ENCODE measurements around the gene ALPP. TPM values are rescaled to one million over a fixed set of nuclear protein-coding genes. Genes with fewer than 3 reads are reported as not detected.

Gene ALPP
- total RNA-seq, 1 experiment from 2014 or later: 0.20 TPM

- Mint-ChIP-seq H3K36me3 (no peaks in the 10 kb centered on the region), H3K9me3 (no peaks in the 10 kb centered on the region), H3K4me1 (peaks cover 9% of the 10 kb centered on the region; the same call in 1 of the 2 replicates), H3K4me3 (no peak overlapping the region), H3K27me3 (ENCODE audit: low read depth) (peaks cover 12% of the 10 kb centered on the region), H3K27ac (peak overlapping the region; percentile 12; the same call in 1 of the 2 replicates)
- TF ChIP-seq, protein P1, sequence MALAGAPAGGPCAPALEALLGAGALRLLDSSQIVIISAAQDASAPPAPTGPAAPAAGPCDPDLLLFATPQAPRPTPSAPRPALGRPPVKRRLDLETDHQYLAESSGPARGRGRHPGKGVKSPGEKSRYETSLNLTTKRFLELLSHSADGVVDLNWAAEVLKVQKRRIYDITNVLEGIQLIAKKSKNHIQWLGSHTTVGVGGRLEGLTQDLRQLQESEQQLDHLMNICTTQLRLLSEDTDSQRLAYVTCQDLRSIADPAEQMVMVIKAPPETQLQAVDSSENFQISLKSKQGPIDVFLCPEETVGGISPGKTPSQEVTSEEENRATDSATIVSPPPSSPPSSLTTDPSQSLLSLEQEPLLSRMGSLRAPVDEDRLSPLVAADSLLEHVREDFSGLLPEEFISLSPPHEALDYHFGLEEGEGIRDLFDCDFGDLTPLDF (CRISPR knock-in tag; IDR thresholded peaks at IDR 0.05): no peak
- no peak for TF ChIP-seq MXD4 (CRISPR knock-in tag; IDR thresholded peaks at IDR 0.05; ENCODE audit: borderline replicate concordance)
- no peak for TF ChIP-seq GRHL2 (CRISPR knock-in tag; IDR thresholded peaks at IDR 0.05; ENCODE audit: insufficient replicate concordance, severe bottlenecking)
- TF ChIP-seq ZNF281 (CRISPR knock-in tag; IDR thresholded peaks at IDR 0.05): no peak
- no peak for TF ChIP-seq SOX15 (CRISPR knock-in tag; IDR thresholded peaks at IDR 0.05)
- TF ChIP-seq, protein P2, sequence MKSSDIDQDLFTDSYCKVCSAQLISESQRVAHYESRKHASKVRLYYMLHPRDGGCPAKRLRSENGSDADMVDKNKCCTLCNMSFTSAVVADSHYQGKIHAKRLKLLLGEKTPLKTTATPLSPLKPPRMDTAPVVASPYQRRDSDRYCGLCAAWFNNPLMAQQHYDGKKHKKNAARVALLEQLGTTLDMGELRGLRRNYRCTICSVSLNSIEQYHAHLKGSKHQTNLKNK (CRISPR knock-in tag; IDR thresholded peaks at IDR 0.05): no peak
- POLR2A ChIA-PET: no interaction called here
- CTCF ChIA-PET: interaction anchor here (0.8 kb wide), 1 partner anchor 1544 kb away, joined by 5 read pairs; no protein-coding TSS in a partner anchor
- ATAC-seq: no peak
- DNase-seq (ENCODE audit: low spot score): no peak
Observed at GRCh38 chr2:232395586-232395985, 17.0 kb downstream of the ALPP start.

- Mint-ChIP-seq H3K9me3 (no peaks in the 10 kb centered on the region), H3K36me3 (no peaks in the 10 kb centered on the region), H3K4me3 (no peak overlapping the region), H3K4me1 (peaks cover 9% of the 10 kb centered on the region; the same call in 1 of the 2 replicates), H3K27me3 (ENCODE audit: low read depth) (peaks cover 4% of the 10 kb centered on the region; the same call in 1 of the 2 replicates), H3K27ac (no peak overlapping the region)
- ChIA-PET CTCF (interaction anchor here (0.6 to 1.8 kb wide), 3 partner anchors 29 to 38 kb away, joined by 3 to 6 read pairs (median 3); no protein-coding TSS in a partner anchor), POLR2A (interaction anchor here (0.7 kb wide), 1 partner anchor 1530 kb away, joined by 3 read pairs; no protein-coding TSS in a partner anchor)
- no peak for ATAC-seq
- TF ChIP-seq ATF3 (CRISPR knock-in tag; conservative IDR thresholded peaks at IDR 0.05) (no peak), HMGA2 (CRISPR knock-in tag; IDR thresholded peaks at IDR 0.05) (no peak), OVOL2 (CRISPR knock-in tag; IDR thresholded peaks at IDR 0.05; ENCODE audit: borderline replicate concordance) (no peak), ZBTB21 (CRISPR knock-in tag; IDR thresholded peaks at IDR 0.05; ENCODE audit: borderline replicate concordance) (no peak), FOXP4 (CRISPR knock-in tag; IDR thresholded peaks at IDR 0.05) (no peak), NFYB (CRISPR knock-in tag; conservative IDR thresholded peaks at IDR 0.05; ENCODE audit: low read depth) (no peak), E2F5 (CRISPR knock-in tag; IDR thresholded peaks at IDR 0.05) (no peak), SMAD3 (CRISPR knock-in tag; IDR thresholded peaks at IDR 0.05; ENCODE audit: borderline replicate concordance) (no peak), GRHL2 (CRISPR knock-in tag; IDR thresholded peaks at IDR 0.05; ENCODE audit: insufficient replicate concordance, severe bottlenecking) (no peak), ZNF232 (CRISPR knock-in tag; IDR thresholded peaks at IDR 0.05) (no peak), TEAD4 (CRISPR knock-in tag; IDR thresholded peaks at IDR 0.05) (no peak), ZNF121 (CRISPR knock-in tag; IDR thresholded peaks at IDR 0.05) (no peak), ZNF416 (CRISPR knock-in tag; IDR thresholded peaks at IDR 0.05) (no peak), ZSCAN18 (CRISPR knock-in tag; IDR thresholded peaks at IDR 0.05) (no peak)
- TF ChIP-seq, protein P3, sequence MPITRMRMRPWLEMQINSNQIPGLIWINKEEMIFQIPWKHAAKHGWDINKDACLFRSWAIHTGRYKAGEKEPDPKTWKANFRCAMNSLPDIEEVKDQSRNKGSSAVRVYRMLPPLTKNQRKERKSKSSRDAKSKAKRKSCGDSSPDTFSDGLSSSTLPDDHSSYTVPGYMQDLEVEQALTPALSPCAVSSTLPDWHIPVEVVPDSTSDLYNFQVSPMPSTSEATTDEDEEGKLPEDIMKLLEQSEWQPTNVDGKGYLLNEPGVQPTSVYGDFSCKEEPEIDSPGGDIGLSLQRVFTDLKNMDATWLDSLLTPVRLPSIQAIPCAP (CRISPR knock-in tag; IDR thresholded peaks at IDR 0.05): no peak
- TF ChIP-seq, protein P4, sequence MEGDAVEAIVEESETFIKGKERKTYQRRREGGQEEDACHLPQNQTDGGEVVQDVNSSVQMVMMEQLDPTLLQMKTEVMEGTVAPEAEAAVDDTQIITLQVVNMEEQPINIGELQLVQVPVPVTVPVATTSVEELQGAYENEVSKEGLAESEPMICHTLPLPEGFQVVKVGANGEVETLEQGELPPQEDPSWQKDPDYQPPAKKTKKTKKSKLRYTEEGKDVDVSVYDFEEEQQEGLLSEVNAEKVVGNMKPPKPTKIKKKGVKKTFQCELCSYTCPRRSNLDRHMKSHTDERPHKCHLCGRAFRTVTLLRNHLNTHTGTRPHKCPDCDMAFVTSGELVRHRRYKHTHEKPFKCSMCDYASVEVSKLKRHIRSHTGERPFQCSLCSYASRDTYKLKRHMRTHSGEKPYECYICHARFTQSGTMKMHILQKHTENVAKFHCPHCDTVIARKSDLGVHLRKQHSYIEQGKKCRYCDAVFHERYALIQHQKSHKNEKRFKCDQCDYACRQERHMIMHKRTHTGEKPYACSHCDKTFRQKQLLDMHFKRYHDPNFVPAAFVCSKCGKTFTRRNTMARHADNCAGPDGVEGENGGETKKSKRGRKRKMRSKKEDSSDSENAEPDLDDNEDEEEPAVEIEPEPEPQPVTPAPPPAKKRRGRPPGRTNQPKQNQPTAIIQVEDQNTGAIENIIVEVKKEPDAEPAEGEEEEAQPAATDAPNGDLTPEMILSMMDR (IDR thresholded peaks at IDR 0.05): no peak
- TF ChIP-seq, protein P2 (CRISPR knock-in tag; IDR thresholded peaks at IDR 0.05): no peak
- no peak for DNase-seq (ENCODE audit: low spot score)
Observed at GRCh38 chr2:232396683-232397082, 18.1 kb downstream of the ALPP start.
